ENCODE data around the gene TRABD2B. TPM values are rescaled to one million over a fixed set of nuclear protein-coding genes. Genes with fewer than 3 reads are reported as not detected.

Gene TRABD2B
- total and polyA plus RNA-seq, 2 donors (not counting 3 experiments of a cell fraction or from before 2014, with no cell fraction given): not detected

DNA sequence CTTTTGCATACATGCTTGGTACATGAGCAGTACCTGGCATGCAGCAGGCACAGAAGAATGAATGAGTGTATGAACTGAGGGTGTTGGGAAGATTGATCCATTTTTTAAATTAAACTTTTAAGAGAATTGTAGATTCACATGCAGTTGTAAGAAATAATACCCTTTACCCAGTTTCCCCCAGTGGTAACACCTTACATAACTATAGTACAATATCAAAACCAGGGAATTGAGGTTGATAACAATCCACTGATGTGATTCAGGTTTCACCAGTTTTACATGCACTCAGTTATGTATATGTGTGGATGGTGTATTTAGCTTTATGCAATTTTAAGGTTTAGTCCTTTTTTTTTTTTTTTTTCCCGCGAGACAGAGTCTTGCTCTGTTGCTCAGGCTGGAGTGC is 20.5 kb downstream of the TRABD2B start:
- TF ChIP-seq POLR2AphosphoS5 (IDR thresholded peaks at IDR 0.05; ENCODE audit: insufficient read depth, low read depth, low read length) (no peak), EZH2 (IDR thresholded peaks at IDR 0.05; ENCODE audit: borderline replicate concordance, low read depth, low read length, severe bottlenecking) (no peak), POLR2A (IDR thresholded peaks at IDR 0.05; ENCODE audit: low read depth, low read length) (no peak), FOS (IDR thresholded peaks at IDR 0.05; ENCODE audit: borderline replicate concordance, insufficient read depth, low read length) (no peak), CTCF (IDR thresholded peaks at IDR 0.05; ENCODE audit: extremely low read depth in 1 of 2, insufficient read depth in 1 of 2, low read depth in 1 of 2, low read length in 2 of 2) (no peak), MYC (IDR thresholded peaks at IDR 0.05; ENCODE audit: low read depth, low read length) (no peak)
- TF ChIP-seq, protein P1, sequence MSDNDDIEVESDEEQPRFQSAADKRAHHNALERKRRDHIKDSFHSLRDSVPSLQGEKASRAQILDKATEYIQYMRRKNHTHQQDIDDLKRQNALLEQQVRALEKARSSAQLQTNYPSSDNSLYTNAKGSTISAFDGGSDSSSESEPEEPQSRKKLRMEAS (IDR thresholded peaks at IDR 0.05; ENCODE audit: insufficient read depth, insufficient read length): no peak
- no TSS peak for BruUV-seq (replicated peaks)
- no peak overlapping the region for H3K4me3 ChIP-seq (replicated peaks in 1 of 3; ENCODE audit: insufficient read depth in 1 of 3, low read depth in 1 of 3, low read length in 3 of 3)
- DNase-seq (ENCODE audit: low read depth, low spot score) (no peak), FAIRE-seq (no peak)
- H3K27me3 ChIP-seq (ENCODE audit: control insufficient read depth in 2 of 2, insufficient read depth in 2 of 2, low read length in 2 of 2): no peaks in the 10 kb centered on the region
- H2AFZ ChIP-seq (ENCODE audit: low read depth, low read length): no peak overlapping the region
- H4K20me1 ChIP-seq (replicated peaks; ENCODE audit: control insufficient read depth, extremely low read depth, insufficient read depth, low read length): no peaks in the 10 kb centered on the region
- ChIA-PET CTCF (interaction anchor here (1.4 kb wide), 1 partner anchor 21 kb away, joined by 4 read pairs; the partner anchor contains the start of gene TRABD2B), POLR2A (no interaction called here)
- intact Hi-C loops (cut with micrococcal nuclease) (no loop called here), dilution Hi-C loops (cut with MboI; ENCODE audit: extremely low pct_ligation_motif_present, low sequenced_read_pairs) (no loop called here)
- H3K4me1 ChIP-seq (ENCODE audit: control insufficient read depth, extremely low read depth, insufficient read depth, low read length): no peaks in the 10 kb centered on the region
- no peaks in the 10 kb centered on the region for H3K9me3 ChIP-seq (replicated peaks; ENCODE audit: control insufficient read depth, insufficient read depth, low read length)
- H3K9me1 ChIP-seq (replicated peaks; ENCODE audit: control insufficient read depth, extremely low read depth, insufficient read depth, low read length): no peaks in the 10 kb centered on the region
- no peaks in the 10 kb centered on the region for H3K79me2 ChIP-seq (ENCODE audit: control insufficient read depth, insufficient read depth, low read length)
- H3K36me3 ChIP-seq (ENCODE audit: control insufficient read depth in 2 of 2, extremely low read depth in 1 of 2, insufficient read depth in 2 of 2, low read length in 2 of 2): no peaks in the 10 kb centered on the region
- no peak overlapping the region for H3K4me2 ChIP-seq (ENCODE audit: insufficient read depth, low read length)
- no peak overlapping the region for H3K9ac ChIP-seq (replicated peaks; ENCODE audit: extremely low read depth, insufficient read depth, low read length)
- H3K27ac ChIP-seq (ENCODE audit: insufficient read depth, low read depth, low read length): no peak overlapping the region
